H1 (cell line): ENCODE measurements around the gene PSORS1C2. TPM values are rescaled to one million over a fixed set of nuclear protein-coding genes. Genes with fewer than 3 reads are reported as not detected.

ENCODE experiments used
- CTCF ChIA-PET: fragments of 300-600 bp; sonication (Branson Sonifier 250); formaldehyde crosslinking; loops from one replicate; lab custom pipeline; 2021; ENCODE audit not compliant: partially characterized antibody; lab: Charles Lee
- POLR2A ChIA-PET: fragments of 300-600 bp; sonication (Branson Sonifier 250); formaldehyde crosslinking; loops from one replicate; lab custom pipeline; 2021; ENCODE audit warnings: inconsistent platforms; ENCODE audit not compliant: partially characterized antibody; lab: Charles Lee
- DNase-seq, 2 experiments: peaks; one replicate each; pipeline versions ENCODE4 v3.0.0 to v3.0.0-alpha.2; 2010 to 2022; ENCODE audit warnings: low spot score in 2 of 2, low read depth in 1 of 2, mixed read lengths in 1 of 2
- FAIRE-seq: peaks from 2 replicates; lab custom pipeline; 2011; peaks lifted over from hg19 to GRCh38; lab: Jason Lieb, UNC
- H2AFZ ChIP-seq: 2 replicates; pipeline ENCODE4 v1.8.1; 2012; ENCODE audit warnings: low read length, inconsistent platforms
- H2AK5ac ChIP-seq: 2 replicates; pipeline ENCODE4 v1.6.1; 2013; ENCODE audit warnings: low read depth, low read length
- H2BK120ac ChIP-seq: replicated peaks from 2 replicates; pipeline ENCODE3; 2013; ENCODE audit warnings: low read depth, low read length, inconsistent platforms
- H2BK12ac ChIP-seq: 2 replicates; pipeline ENCODE4 v1.6.1; 2013; ENCODE audit warnings: low read depth, low read length
- H2BK15ac ChIP-seq: 2 replicates; pipeline ENCODE4 v1.6.1; 2013; ENCODE audit warnings: low read length
- H2BK20ac ChIP-seq: 2 replicates; pipeline ENCODE4 v1.6.1; 2013; ENCODE audit warnings: low read length
- H2BK5ac ChIP-seq: 2 replicates; pipeline ENCODE4 v1.6.1; 2013; ENCODE audit warnings: low read depth, low read length
- H3K14ac ChIP-seq: 2 replicates; pipeline ENCODE4 v1.6.1; 2013; ENCODE audit warnings: inconsistent platforms; ENCODE audit not compliant: insufficient read length
- H3K18ac ChIP-seq: 2 replicates; pipeline ENCODE4 v1.6.1; 2013; ENCODE audit warnings: low read length; ENCODE audit errors: extremely low read depth
- H3K23ac ChIP-seq: 2 replicates; pipeline ENCODE4 v1.6.1; 2013; ENCODE audit warnings: inconsistent platforms; ENCODE audit not compliant: insufficient read length
- H3K23me2 ChIP-seq: 2 replicates; pipeline ENCODE4 v1.6.1; 2013; ENCODE audit warnings: low read depth, low read length
- H3K27ac ChIP-seq: 2 replicates; pipeline ENCODE4 v1.6.1; 2011; ENCODE audit warnings: low read depth, low read length, inconsistent platforms
- H3K27me3 ChIP-seq, 4 experiments: replicated peaks in 1 of 4; 1 replicate in 1 of 4; 2 replicates in 3 of 4; pipeline versions ENCODE4 v1.6.1 to v1.8.1; 2011 to 2013; ENCODE audit warnings: low read length in 3 of 4, mild to moderate bottlenecking in 3 of 4, inconsistent platforms in 2 of 4, mixed read lengths in 2 of 4, moderate library complexity in 1 of 4; ENCODE audit not compliant: control insufficient read depth in 3 of 4, insufficient read depth in 3 of 4; ENCODE audit errors: extremely low read depth in 1 of 4
- H3K36me3 ChIP-seq, 4 experiments: 2 replicates each; pipeline versions ENCODE4 v1.6.1 to v1.8.1; 2011 to 2013; ENCODE audit warnings: mild to moderate bottlenecking in 4 of 4, low read length in 3 of 4, moderate library complexity in 2 of 4, control low read depth in 1 of 4, inconsistent platforms in 1 of 4; ENCODE audit not compliant: insufficient read depth in 4 of 4, control insufficient read depth in 2 of 4
- H3K4ac ChIP-seq: replicated peaks from 2 replicates; pipeline ENCODE3; 2013; ENCODE audit warnings: low read length, low read depth, mixed read lengths, inconsistent platforms; ENCODE audit not compliant: insufficient read length
- H3K4me1 ChIP-seq, 4 experiments: replicated peaks in 1 of 4; 1 replicate in 1 of 4; 2 replicates in 3 of 4; pipeline versions ENCODE4 v1.6.1 to v1.8.1; 2011 to 2013; ENCODE audit warnings: low read length in 3 of 4, inconsistent platforms in 2 of 4, mixed read lengths in 1 of 4; ENCODE audit not compliant: insufficient read depth in 4 of 4, control insufficient read depth in 3 of 4
- H3K4me2 ChIP-seq, 2 experiments: 2 replicates each; pipeline versions ENCODE4 v1.6.1 to v1.8.1; 2011 to 2013; ENCODE audit warnings: low read depth in 2 of 2, low read length in 2 of 2, control low read depth in 1 of 2, inconsistent platforms in 1 of 2, mild to moderate bottlenecking in 1 of 2; ENCODE audit not compliant: insufficient read depth in 1 of 2
- H3K4me3 ChIP-seq, 4 experiments: fragments of 200-600, 300-600 bp in 1 of 4; sonication (generic), shearing (Covaris generic), sonication (Bioruptor Twin) in 1 of 4; 2 replicates each; pipeline versions ENCODE4 v1.5.1 to v1.8.1; 2011 to 2016; ENCODE audit warnings: low read length in 4 of 4, low read depth in 3 of 4, control low read depth in 2 of 4, inconsistent platforms in 2 of 4, mild to moderate bottlenecking in 2 of 4, mixed read lengths in 1 of 4, moderate library complexity in 1 of 4; ENCODE audit not compliant: insufficient read depth in 2 of 4; ENCODE audit errors: extremely low read depth in 1 of 4
- H3K56ac ChIP-seq: replicated peaks from 2 replicates; pipeline ENCODE3; 2013; ENCODE audit warnings: low read depth, mild to moderate bottlenecking, mixed read lengths, low read length, inconsistent platforms; ENCODE audit not compliant: insufficient read length
- H3K79me1 ChIP-seq: 2 replicates; pipeline ENCODE4 v1.6.1; 2013; ENCODE audit warnings: low read depth, low read length, control low read depth
- H3K79me2 ChIP-seq, 2 experiments: 2 replicates each; pipeline versions ENCODE4 v1.6.1 to v1.8.1; 2012 to 2013; ENCODE audit warnings: low read length in 2 of 2, mild to moderate bottlenecking in 2 of 2, inconsistent platforms in 1 of 2; ENCODE audit not compliant: insufficient read depth in 2 of 2, control insufficient read depth in 1 of 2
- H3K9ac ChIP-seq, 4 experiments: replicated peaks in 1 of 4; 1 replicate in 1 of 4; 2 replicates in 3 of 4; pipeline versions ENCODE4 v1.6.1 to v1.8.1; 2011 to 2013; ENCODE audit warnings: low read depth in 3 of 4, low read length in 3 of 4, control low read depth in 2 of 4, mild to moderate bottlenecking in 2 of 4, moderate library complexity in 2 of 4, inconsistent platforms in 1 of 4; ENCODE audit errors: extremely low read depth in 1 of 4
- H3K9me3 ChIP-seq, 2 experiments: 2 replicates each; pipeline versions ENCODE4 v1.6.1 to v1.8.1; 2012 to 2013; ENCODE audit warnings: mild to moderate bottlenecking in 2 of 2, moderate library complexity in 2 of 2, control low read depth in 1 of 2, inconsistent platforms in 1 of 2, low read depth in 1 of 2, low read length in 1 of 2, mixed read lengths in 1 of 2; ENCODE audit not compliant: insufficient read depth in 2 of 2
- H4K20me1 ChIP-seq, 2 experiments: replicated peaks in 1 of 2; 2 replicates each; pipeline versions ENCODE3 to v1.8.1; 2011 to 2013; ENCODE audit warnings: inconsistent platforms in 2 of 2, low read length in 2 of 2, mild to moderate bottlenecking in 1 of 2; ENCODE audit not compliant: insufficient read depth in 2 of 2, control insufficient read depth in 1 of 2
- H4K5ac ChIP-seq: 2 replicates; pipeline ENCODE4 v1.6.1; 2013; ENCODE audit warnings: low read length, low read depth, mixed read lengths, inconsistent platforms; ENCODE audit not compliant: insufficient read length
- H4K8ac ChIP-seq: 2 replicates; pipeline ENCODE4 v1.8.0; 2013; ENCODE audit warnings: mild to moderate bottlenecking, moderate library complexity, low read length, inconsistent platforms; ENCODE audit not compliant: insufficient read depth; ENCODE audit errors: extremely low read depth
- H4K91ac ChIP-seq: replicated peaks from 2 replicates; pipeline ENCODE3; 2013; ENCODE audit warnings: low read length, mixed read lengths, inconsistent platforms; ENCODE audit not compliant: insufficient read length
- EP300 ChIP-seq, 2 experiments: IDR thresholded peaks; 1 replicate in 1 of 2; 2 replicates in 1 of 2; pipeline ENCODE4 v1.6.1; 2011 to 2012; ENCODE audit warnings: low read depth in 2 of 2, low read length in 2 of 2, mild to moderate bottlenecking in 2 of 2, borderline replicate concordance in 1 of 2, inconsistent platforms in 1 of 2, moderate library complexity in 1 of 2
- SRF ChIP-seq: IDR thresholded peaks from 2 replicates; pipeline ENCODE4 v1.6.1; 2011; ENCODE audit warnings: mild to moderate bottlenecking, low read depth, low read length, moderate library complexity
- USF2 ChIP-seq: IDR thresholded peaks from 2 replicates; pipeline ENCODE4 v1.6.1; 2011; ENCODE audit warnings: low read length, improper control_type of control experiment
- WGBS, 2 experiments: shearing (Covaris generic) in 1 of 2; methylation state at CpG; one replicate each; pipeline versions ENCODE4 v1.1.6 to v1.1.7; 2013 to 2015; ENCODE audit warnings: low lambda C conversion rate in 2 of 2, mixed read lengths in 2 of 2, inconsistent platforms in 1 of 2, low coverage in 1 of 2, missing lambda C conversion rate in 1 of 2; ENCODE audit not compliant: insufficient replicate concordance in 2 of 2, insufficient coverage in 1 of 2, insufficient read length in 1 of 2; ENCODE audit errors: extremely low coverage in 1 of 2, missing lambda C conversion rate in 1 of 2; 5-methylcytosine and 5-hydroxymethylcytosine counted together
- polyA plus RNA-seq, 7 experiments: library from polyadenylated mRNA; depleted of rRNA in 3 of 7; stranded (reverse) in 5 of 7; unstranded in 2 of 7; fragments of >200 nt in 5 of 7; fragments of 200-250 nt in 2 of 7; gene quantifications; 1 replicate in 5 of 7; 2 replicates in 1 of 7; 4 replicates in 1 of 7; pipeline versions ENCODE4 v1.2.1 to v1.2.3, GENCODE V29; 2011 to 2013; ENCODE audit warnings: missing spikeins in 2 of 7, mixed read lengths in 2 of 7
- total RNA-seq: library from RNA; stranded (reverse); fragmentation: NEBNext Ultra II Directional; extraction: Animal tissue kit (Norgen Biotek cat#: 25700); gene quantifications from 2 replicates; pipeline ENCODE4 v1.2.1, GENCODE V29; 2021

PSORS1C2 gene
- total and polyA plus RNA-seq, 2 of the 8 experiments (the other 6 are each of a cell fraction or from before 2014, with no cell fraction given) = 0.11 TPM; not detected in 1

- Histone ChIP-seq H3K4me1 (peaks cover 0 to 3% (median 0%) of the 10 kb centered on the region in 4 experiments; a peak in 3 of 7 replicates), H2BK12ac (no peak overlapping the region), H2AFZ (no peak overlapping the region; the same call in 1 of the 2 replicates), H3K18ac (no peak overlapping the region), H3K36me3 (no peaks in the 10 kb centered on the region), H2BK15ac (no peak overlapping the region), H3K56ac (no peak overlapping the region), H3K23me2 (no peaks in the 10 kb centered on the region), H4K8ac (no peak overlapping the region), H3K79me1 (no peaks in the 10 kb centered on the region), H3K4me3 (no peak overlapping the region), H2BK120ac (no peak overlapping the region), H3K23ac (no peak overlapping the region)
- CTCF ChIA-PET = interaction anchor here (0.6 to 3.4 kb wide), 8 partner anchors 11 to 276 kb away, joined by 3 to 16 read pairs (median 6); partner anchors contain the start of gene VARS2
- WGBS, 2 experiments = 84% methylated on average over 6 of the region's 6 CpGs; no CpG with 5 or more reads in 1 of the 2 experiments
- no peak for TF ChIP-seq SRF
- no peak for TF ChIP-seq USF2
- TF ChIP-seq EP300 (IDR thresholded peaks at IDR 0.05; ENCODE audit: borderline replicate concordance in 1 of 2, low read depth in 2 of 2, low read length in 2 of 2) = no peak
- TF ChIP-seq, all 59 proteins: peak for 0
- no peak overlapping the region for H2BK5ac ChIP-seq
- H4K20me1 ChIP-seq = no peaks in the 10 kb centered on the region
- H3K27me3 ChIP-seq = no peaks in the 10 kb centered on the region
- H3K4ac ChIP-seq = no peak overlapping the region
- no peaks in the 10 kb centered on the region for H3K9me3 ChIP-seq
- H3K14ac ChIP-seq = no peak overlapping the region
- H4K5ac ChIP-seq = no peak overlapping the region
- POLR2A ChIA-PET = interaction anchor here (1.2 kb wide), 1 partner anchor 184 kb away, joined by 5 read pairs; the partner anchor contains the start of gene GTF2H4
- no peak overlapping the region for H2BK20ac ChIP-seq
- no peak overlapping the region for H3K9ac ChIP-seq
- no peak overlapping the region for H4K91ac ChIP-seq
- H3K27ac ChIP-seq = no peak overlapping the region
- DNase-seq (no peak), FAIRE-seq (no peak)
- H3K4me2 ChIP-seq = no peak overlapping the region
- no peak overlapping the region for H2AK5ac ChIP-seq
- H3K79me2 ChIP-seq = no peaks in the 10 kb centered on the region
Observed at GRCh38 chr6:31090973-31091364, 47.9 kb downstream of the PSORS1C2 start.
